ENCODE data around the gene KLF3.

KLF3 gene

GRCh38 chr4:38683276-38683675, 19.3 kb downstream of the KLF3 start:
- H3K36me3 ChIP-seq (ENCODE audit: control insufficient read depth, insufficient read depth, low read length), result no peaks in the 10 kb centered on the region
- no peaks in the 10 kb centered on the region for H3K9me3 ChIP-seq (ENCODE audit: control insufficient read depth, insufficient read depth, low read length)
- no peak overlapping the region for H3K4me3 ChIP-seq (ENCODE audit: low read length)
- H3K27me3 ChIP-seq (ENCODE audit: control insufficient read depth, insufficient read depth, low read length), result no peaks in the 10 kb centered on the region
- DNase-seq (ENCODE audit: low read depth, low spot score), result no peak
- WGBS (ENCODE audit: insufficient coverage, insufficient read length), result no CpG with 5 or more reads among the region's 3 CpGs
- H3K27ac ChIP-seq (ENCODE audit: low read length), result no peak overlapping the region
- H3K4me1 ChIP-seq (ENCODE audit: control insufficient read depth, insufficient read depth, low read length), result no peaks in the 10 kb centered on the region

- Histone ChIP-seq H3K4me1 (ENCODE audit: control insufficient read depth, insufficient read depth, low read length) (no peaks in the 10 kb centered on the region), H3K27me3 (ENCODE audit: control insufficient read depth, insufficient read depth, low read length) (no peaks in the 10 kb centered on the region), H3K36me3 (ENCODE audit: control insufficient read depth, insufficient read depth, low read length) (peaks cover 6% of the 10 kb centered on the region), H3K27ac (ENCODE audit: low read length) (no peak overlapping the region), H3K9me3 (ENCODE audit: control insufficient read depth, insufficient read depth, low read length) (no peaks in the 10 kb centered on the region), H3K4me3 (ENCODE audit: low read length) (no peak overlapping the region)
- DNase-seq (ENCODE audit: low read depth, low spot score), result no peak
- WGBS (ENCODE audit: insufficient coverage, insufficient read length), result no CpG with 5 or more reads among the region's 2 CpGs
Observed at GRCh38 chr4:38684271-38684670, 20.3 kb downstream of the KLF3 start.

- Histone ChIP-seq H3K9me3 (ENCODE audit: control insufficient read depth, insufficient read depth, low read length) (no peaks in the 10 kb centered on the region), H3K4me3 (ENCODE audit: low read length) (no peak overlapping the region), H3K27ac (ENCODE audit: low read length) (no peak overlapping the region), H3K4me1 (ENCODE audit: control insufficient read depth, insufficient read depth, low read length) (no peaks in the 10 kb centered on the region), H3K36me3 (ENCODE audit: control insufficient read depth, insufficient read depth, low read length) (peaks cover 10% of the 10 kb centered on the region), H3K27me3 (ENCODE audit: control insufficient read depth, insufficient read depth, low read length) (no peaks in the 10 kb centered on the region)
- no CpG with 5 or more reads among the region's 8 CpGs for WGBS (ENCODE audit: insufficient coverage, insufficient read length)
- DNase-seq (ENCODE audit: low read depth, low spot score), result no peak
Observed at GRCh38 chr4:38684951-38685844, 21.2 kb downstream of the KLF3 start.

- whole genome bisulfite sequencing (ENCODE audit: insufficient coverage, insufficient read length), result no CpG with 5 or more reads among the region's 3 CpGs
- H3K4me1 ChIP-seq (ENCODE audit: control insufficient read depth, insufficient read depth, low read length), result no peaks in the 10 kb centered on the region
- H3K36me3 ChIP-seq (ENCODE audit: control insufficient read depth, insufficient read depth, low read length), result peaks cover 11% of the 10 kb centered on the region
Observed at GRCh38 chr4:38686682-38687081, 22.7 kb downstream of the KLF3 start.

GRCh38 chr4:38687571-38688011, 23.6 kb downstream of the KLF3 start:
- WGBS (ENCODE audit: insufficient coverage, insufficient read length), result no CpG with 5 or more reads among the region's 4 CpGs
- Histone ChIP-seq H3K27me3 (ENCODE audit: control insufficient read depth, insufficient read depth, low read length) (no peaks in the 10 kb centered on the region), H3K4me3 (ENCODE audit: low read length) (no peak overlapping the region), H3K4me1 (ENCODE audit: control insufficient read depth, insufficient read depth, low read length) (no peaks in the 10 kb centered on the region), H3K36me3 (ENCODE audit: control insufficient read depth, insufficient read depth, low read length) (peaks cover 11% of the 10 kb centered on the region), H3K9me3 (ENCODE audit: control insufficient read depth, insufficient read depth, low read length) (no peaks in the 10 kb centered on the region), H3K27ac (ENCODE audit: low read length) (no peak overlapping the region)
- DNase-seq (ENCODE audit: low read depth, low spot score), result no peak

More at GRCh38 chr4:38686682-38687081, 22.7 kb downstream of the KLF3 start:
- DNase-seq (ENCODE audit: low read depth, low spot score), result no peak
- Histone ChIP-seq H3K27me3 (ENCODE audit: control insufficient read depth, insufficient read depth, low read length) (no peaks in the 10 kb centered on the region), H3K9me3 (ENCODE audit: control insufficient read depth, insufficient read depth, low read length) (no peaks in the 10 kb centered on the region), H3K27ac (ENCODE audit: low read length) (no peak overlapping the region), H3K4me3 (ENCODE audit: low read length) (no peak overlapping the region)

- no CpG with 5 or more reads among the region's 26 CpGs for WGBS (ENCODE audit: insufficient coverage, insufficient read length)
- Histone ChIP-seq H3K27ac (ENCODE audit: low read length) (no peak overlapping the region), H3K27me3 (ENCODE audit: control insufficient read depth, insufficient read depth, low read length) (no peaks in the 10 kb centered on the region), H3K4me3 (ENCODE audit: low read length) (no peak overlapping the region), H3K36me3 (ENCODE audit: control insufficient read depth, insufficient read depth, low read length) (peaks cover 11% of the 10 kb centered on the region), H3K4me1 (ENCODE audit: control insufficient read depth, insufficient read depth, low read length) (no peaks in the 10 kb centered on the region), H3K9me3 (ENCODE audit: control insufficient read depth, insufficient read depth, low read length) (no peaks in the 10 kb centered on the region)
- no peak for DNase-seq (ENCODE audit: low read depth, low spot score)
Observed at GRCh38 chr4:38688676-38689355, 24.8 kb downstream of the KLF3 start.

GRCh38 chr4:38691251-38692008, 27.4 kb downstream of the KLF3 start:
- no peak overlapping the region for H3K27ac ChIP-seq (ENCODE audit: low read length)
- H3K36me3 ChIP-seq (ENCODE audit: control insufficient read depth, insufficient read depth, low read length), result peaks cover 15% of the 10 kb centered on the region
- no peaks in the 10 kb centered on the region for H3K4me1 ChIP-seq (ENCODE audit: control insufficient read depth, insufficient read depth, low read length)
- no peaks in the 10 kb centered on the region for H3K27me3 ChIP-seq (ENCODE audit: control insufficient read depth, insufficient read depth, low read length)
- DNase-seq (ENCODE audit: low read depth, low spot score), result no peak
- H3K4me3 ChIP-seq (ENCODE audit: low read length), result no peak overlapping the region
- H3K9me3 ChIP-seq (ENCODE audit: control insufficient read depth, insufficient read depth, low read length), result no peaks in the 10 kb centered on the region
- WGBS (ENCODE audit: insufficient coverage, insufficient read length), result no CpG with 5 or more reads among the region's 9 CpGs

- H3K4me3 ChIP-seq (ENCODE audit: low read length), result no peak overlapping the region
- H3K27ac ChIP-seq (ENCODE audit: low read length), result no peak overlapping the region
- DNase-seq (ENCODE audit: low read depth, low spot score), result no peak
- no peaks in the 10 kb centered on the region for H3K4me1 ChIP-seq (ENCODE audit: control insufficient read depth, insufficient read depth, low read length)
- no peaks in the 10 kb centered on the region for H3K27me3 ChIP-seq (ENCODE audit: control insufficient read depth, insufficient read depth, low read length)
- WGBS (ENCODE audit: insufficient coverage, insufficient read length), result no CpG with 5 or more reads among the region's 4 CpGs
- H3K9me3 ChIP-seq (ENCODE audit: control insufficient read depth, insufficient read depth, low read length), result no peaks in the 10 kb centered on the region
- H3K36me3 ChIP-seq (ENCODE audit: control insufficient read depth, insufficient read depth, low read length), result peaks cover 15% of the 10 kb centered on the region
Observed at GRCh38 chr4:38692421-38692820, 28.4 kb downstream of the KLF3 start.

GRCh38 chr4:38693569-38693968, 29.6 kb downstream of the KLF3 start:
- Histone ChIP-seq H3K27ac (ENCODE audit: low read length) (no peak overlapping the region), H3K9me3 (ENCODE audit: control insufficient read depth, insufficient read depth, low read length) (no peaks in the 10 kb centered on the region), H3K4me1 (ENCODE audit: control insufficient read depth, insufficient read depth, low read length) (no peaks in the 10 kb centered on the region), H3K4me3 (ENCODE audit: low read length) (no peak overlapping the region), H3K36me3 (ENCODE audit: control insufficient read depth, insufficient read depth, low read length) (peaks cover 13% of the 10 kb centered on the region), H3K27me3 (ENCODE audit: control insufficient read depth, insufficient read depth, low read length) (no peaks in the 10 kb centered on the region)
- no peak for DNase-seq (ENCODE audit: low read depth, low spot score)

- Histone ChIP-seq H3K4me3 (ENCODE audit: low read length) (no peak overlapping the region), H3K36me3 (ENCODE audit: control insufficient read depth, insufficient read depth, low read length) (peaks cover 9% of the 10 kb centered on the region; the same call in 1 of the 2 replicates), H3K27me3 (ENCODE audit: control insufficient read depth, insufficient read depth, low read length) (no peaks in the 10 kb centered on the region), H3K9me3 (ENCODE audit: control insufficient read depth, insufficient read depth, low read length) (no peaks in the 10 kb centered on the region), H3K4me1 (ENCODE audit: control insufficient read depth, insufficient read depth, low read length) (no peaks in the 10 kb centered on the region), H3K27ac (ENCODE audit: low read length) (no peak overlapping the region)
- no peak for DNase-seq (ENCODE audit: low read depth, low spot score)
- WGBS (ENCODE audit: insufficient coverage, insufficient read length), result no CpG with 5 or more reads among the region's 3 CpGs
Observed at GRCh38 chr4:38694330-38694729, 30.3 kb downstream of the KLF3 start.

Measured in iPS DF 6.9 (cell line).